AML-193 (cell line): ENCODE measurements around the gene HDAC11.
"Not testable (repeated sequence)": the region's sequence is repeated elsewhere in the genome, so short reads cannot be mapped to it uniquely, and the experiment has no call there.

Experiments used
- DNase-seq, 2 experiments: peaks; one replicate each; lab custom pipeline; 2025; lab: John Stamatoyannopoulos, UW

Gene HDAC11, protein sequence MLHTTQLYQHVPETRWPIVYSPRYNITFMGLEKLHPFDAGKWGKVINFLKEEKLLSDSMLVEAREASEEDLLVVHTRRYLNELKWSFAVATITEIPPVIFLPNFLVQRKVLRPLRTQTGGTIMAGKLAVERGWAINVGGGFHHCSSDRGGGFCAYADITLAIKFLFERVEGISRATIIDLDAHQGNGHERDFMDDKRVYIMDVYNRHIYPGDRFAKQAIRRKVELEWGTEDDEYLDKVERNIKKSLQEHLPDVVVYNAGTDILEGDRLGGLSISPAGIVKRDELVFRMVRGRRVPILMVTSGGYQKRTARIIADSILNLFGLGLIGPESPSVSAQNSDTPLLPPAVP

DNA sequence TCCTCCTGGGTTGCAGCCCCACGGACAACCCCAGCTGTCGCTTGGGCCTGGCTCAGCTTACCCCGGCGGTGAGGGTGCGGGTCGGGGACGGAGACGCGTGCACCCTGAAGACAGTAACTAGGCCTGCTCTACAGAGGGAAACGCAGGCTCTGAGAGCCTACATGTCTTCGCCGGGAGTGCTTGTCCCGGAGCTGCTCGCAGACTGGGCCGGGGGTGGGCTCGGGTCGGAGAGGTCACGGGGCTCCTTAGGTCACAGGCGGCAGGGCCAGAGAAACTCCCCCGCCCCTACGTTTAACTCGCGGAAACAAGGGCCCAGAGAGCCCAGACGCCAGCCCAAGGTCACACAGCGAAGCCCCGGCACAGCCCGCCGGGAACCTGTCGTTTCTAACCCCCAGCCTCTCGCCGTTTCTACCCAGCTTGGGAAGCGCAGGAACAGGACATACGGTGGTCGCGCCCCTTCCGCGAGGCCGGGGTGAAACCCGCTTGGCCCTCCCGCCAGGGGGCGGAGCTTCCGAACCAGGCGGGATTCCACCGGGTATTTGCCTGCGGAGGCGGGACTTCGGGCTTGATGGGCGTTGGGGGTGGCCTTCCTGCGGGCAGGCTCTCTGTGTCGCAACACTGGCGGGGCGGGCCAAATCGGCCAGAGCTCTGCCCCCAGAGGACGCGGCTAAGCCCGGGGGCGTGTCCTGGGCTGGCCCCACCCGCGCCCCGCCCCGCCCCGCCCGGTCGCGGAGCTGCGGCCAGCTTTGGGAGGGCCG is at the start of gene HDAC11:
TSS of gene HDAC11 (plus strand) at position 725 of the 758 bp plus-strand sequence. CDS start 42 bp downstream, outside the sequence.
- DNase-seq = peak; percentile 95 to 97

DNA sequence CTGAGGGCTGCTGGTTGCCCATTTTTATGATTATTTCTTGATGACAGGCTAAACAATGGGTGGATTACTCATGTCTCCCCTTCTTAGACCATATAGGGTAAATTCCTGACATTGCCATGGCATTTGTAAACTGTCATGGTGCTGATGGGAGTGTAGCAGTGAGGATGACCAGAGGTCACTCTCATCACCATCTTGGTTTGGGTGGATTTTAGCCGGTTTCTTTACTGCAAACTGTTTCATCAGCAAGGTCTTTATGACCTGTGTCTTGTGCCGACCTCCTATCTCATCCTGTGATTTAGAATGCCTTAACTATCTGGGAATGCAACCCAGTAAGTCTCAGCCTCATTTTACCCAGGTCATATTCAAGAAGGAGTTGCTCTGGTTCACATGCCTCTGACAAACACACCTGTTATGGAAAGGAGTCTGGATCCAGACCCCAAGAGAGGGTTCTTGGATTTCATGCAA is 49.7 kb upstream of the HDAC11 start:
- not testable (repeated sequence) for DNase-seq

DNA sequence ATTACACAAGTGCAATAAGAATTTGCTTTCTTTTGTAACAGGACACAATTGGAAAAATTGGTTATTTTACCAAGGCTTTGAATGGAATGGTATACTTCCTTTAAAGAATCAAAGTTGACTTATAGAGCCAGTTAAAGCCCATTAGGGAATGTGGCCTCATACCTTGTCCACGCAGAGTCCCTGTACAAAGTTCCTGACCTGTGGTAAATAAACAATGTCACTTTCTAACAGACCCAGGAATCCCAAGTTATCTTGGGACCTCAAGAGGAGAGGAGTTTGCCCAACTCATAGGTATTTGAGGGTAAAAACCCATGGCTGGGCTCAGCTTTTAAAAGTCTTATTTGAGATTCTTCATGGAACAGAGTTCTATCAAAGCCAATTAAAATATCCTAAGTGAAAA is 48.0 kb upstream of the HDAC11 start:
- DNase-seq = no peak

DNA sequence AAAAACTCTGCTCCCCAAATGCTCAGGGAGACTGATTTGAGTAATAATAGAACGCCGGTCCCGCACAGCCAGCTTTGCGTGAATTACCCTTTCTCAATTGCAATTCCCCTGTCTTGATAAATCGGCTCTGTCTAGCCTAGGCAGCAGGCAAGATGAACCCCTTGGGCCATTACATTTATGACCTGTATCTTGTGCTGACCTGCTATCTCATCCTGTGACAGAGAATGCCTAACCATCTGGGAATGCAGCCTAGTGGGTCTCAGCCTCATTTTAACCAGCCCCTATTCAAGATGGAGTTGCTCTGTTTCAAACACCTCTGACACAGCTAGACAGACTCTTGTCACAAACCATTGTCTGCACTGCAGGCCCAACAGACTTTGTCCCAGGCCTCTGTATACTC is 46.2 kb upstream of the HDAC11 start:
- DNase-seq = no peak

DNA sequence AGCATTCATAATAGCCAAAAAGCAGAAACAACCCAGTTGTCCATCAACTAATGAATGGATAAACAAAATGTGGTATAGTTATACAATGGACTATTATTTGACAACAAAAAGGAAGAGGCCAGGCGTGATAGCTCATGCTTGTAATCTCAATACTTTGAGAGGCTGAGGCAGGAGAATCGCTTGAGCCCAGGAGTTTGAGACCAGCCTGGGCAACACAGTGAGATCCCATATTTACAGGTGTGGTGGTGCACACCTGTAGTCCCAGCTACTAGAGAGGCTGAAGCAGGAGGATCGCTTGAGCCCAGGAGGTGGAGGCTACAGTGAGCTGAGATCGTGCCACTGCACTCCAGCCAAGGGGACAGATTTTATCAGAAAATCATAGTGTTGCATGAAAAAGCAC is 43.9 kb upstream of the HDAC11 start:
- not testable (repeated sequence) for DNase-seq

DNA sequence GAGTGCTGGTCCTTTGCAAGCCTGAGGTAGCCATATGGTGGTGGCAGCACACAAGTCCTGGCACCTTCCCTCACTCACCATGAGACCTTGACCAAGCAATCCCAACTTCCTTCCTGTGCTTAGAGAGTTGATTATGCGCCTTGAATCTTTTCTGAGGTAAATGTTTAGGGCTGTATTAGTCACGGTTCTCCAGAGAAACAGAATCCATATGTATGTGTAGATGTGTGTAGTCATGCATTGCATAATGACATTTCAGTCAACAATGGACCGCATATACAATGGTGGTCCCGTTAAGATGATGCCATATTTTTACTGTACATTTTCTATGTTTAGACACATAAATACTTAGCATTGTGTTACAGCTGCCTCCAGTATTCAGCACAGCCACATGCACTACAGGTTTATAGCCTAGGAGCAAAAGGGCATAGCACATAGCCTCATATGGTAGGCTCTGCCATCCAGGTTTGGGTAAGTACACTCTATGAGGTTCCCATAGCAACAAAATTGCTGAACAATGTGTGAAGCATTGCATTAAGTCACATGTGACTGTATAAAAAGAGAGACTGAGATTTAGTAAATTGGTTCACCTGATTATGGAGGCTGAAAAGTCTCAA is 39.8 kb upstream of the HDAC11 start:
- no peak for DNase-seq

DNA sequence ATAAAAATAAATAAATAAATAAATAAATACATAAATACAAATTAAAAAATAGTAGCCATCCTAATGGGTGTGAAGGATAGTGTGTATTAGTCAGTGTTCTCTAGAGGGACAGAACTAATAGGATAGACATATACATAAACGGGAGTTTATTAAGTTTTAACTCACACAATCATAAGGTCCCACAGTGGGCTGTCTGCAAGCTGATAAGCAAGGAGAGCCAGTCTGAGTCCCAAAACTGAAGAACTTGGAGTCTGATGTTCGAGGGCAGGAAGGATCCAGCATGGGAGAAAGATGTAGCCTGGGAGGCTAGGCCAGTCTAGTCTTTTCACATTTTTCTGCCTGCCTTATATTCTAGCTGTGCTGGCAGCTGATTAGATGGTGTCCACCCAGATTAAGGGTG is 37.2 kb upstream of the HDAC11 start:
- not testable (repeated sequence) for DNase-seq

DNA sequence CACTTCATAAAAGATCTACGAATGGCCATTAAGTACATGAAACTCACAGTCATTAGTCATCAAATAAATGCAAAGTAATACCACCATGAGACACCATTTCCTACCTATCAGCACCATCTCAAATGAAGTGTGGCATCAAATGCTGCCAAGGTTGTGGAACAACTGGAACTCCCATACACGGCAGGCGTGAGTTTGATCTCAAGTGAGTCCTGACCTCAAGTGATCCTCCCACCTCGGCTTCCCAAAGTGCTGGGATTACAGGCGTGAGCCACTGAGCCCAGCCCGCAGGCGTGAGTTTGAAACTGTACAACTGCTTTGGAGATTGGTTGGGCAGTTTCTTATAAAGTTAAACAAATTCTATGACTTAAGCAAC is 28.8 kb upstream of the HDAC11 start:
- peak; percentile 27 to 47 for DNase-seq

DNA sequence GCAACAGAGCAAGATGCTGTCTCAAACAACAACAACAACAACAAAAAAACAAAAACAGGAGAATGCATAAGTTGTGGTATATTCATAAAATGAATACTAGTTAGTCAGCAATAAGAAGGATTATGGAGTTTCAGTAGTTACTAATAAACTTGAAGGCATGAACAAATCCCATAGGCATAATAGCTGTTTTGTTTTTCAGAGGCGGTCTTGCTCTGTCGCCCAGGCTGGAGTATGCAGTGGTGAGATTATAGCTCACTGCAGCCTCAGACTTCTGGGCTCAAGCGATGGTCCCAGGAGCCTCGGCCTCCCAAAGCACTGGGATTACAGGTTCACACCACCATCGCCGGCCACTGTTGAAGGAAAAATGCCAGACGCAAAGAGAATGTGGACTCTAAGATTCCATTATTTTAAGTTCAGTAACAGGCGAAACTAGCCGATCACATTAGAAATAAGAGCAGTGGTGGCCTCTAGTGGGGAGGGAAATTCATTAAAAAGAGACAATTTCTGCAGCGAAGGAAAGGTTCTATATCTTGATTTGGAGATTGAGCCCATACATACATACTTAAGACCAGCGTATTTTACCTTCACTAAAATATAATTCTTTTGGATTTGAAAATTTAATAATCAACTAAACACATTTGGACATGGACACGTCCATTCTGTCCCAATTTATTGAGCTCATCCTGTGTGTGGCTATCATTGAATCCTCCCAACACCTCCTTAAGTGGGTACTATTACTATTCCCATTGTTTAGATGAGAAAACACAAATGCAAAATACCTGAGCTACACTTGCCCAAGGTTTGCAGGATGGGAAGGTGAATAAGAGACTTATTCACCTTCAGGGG is 27.4 kb upstream of the HDAC11 start:
- DNase-seq = peak; percentile 88 to 93

DNA sequence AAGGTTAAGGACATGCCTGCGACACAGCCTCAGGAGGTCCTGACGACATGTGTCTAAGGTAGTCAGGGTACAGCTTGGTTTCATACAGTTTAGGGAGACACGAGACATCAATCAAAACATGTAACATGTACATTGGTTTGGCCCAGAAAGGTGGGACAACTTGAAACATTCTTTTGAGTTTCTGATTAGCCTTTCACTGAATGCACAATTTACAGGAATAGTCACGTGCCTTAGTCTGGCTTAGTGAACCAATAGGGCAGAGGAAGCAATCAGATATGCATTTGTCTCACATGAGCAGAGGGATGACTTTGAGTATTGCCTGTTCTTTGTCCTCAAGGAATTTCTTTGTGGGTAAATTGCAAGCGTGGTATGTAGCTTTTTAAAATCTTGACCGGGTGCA is 24.5 kb upstream of the HDAC11 start:
- DNase-seq = no peak

DNA sequence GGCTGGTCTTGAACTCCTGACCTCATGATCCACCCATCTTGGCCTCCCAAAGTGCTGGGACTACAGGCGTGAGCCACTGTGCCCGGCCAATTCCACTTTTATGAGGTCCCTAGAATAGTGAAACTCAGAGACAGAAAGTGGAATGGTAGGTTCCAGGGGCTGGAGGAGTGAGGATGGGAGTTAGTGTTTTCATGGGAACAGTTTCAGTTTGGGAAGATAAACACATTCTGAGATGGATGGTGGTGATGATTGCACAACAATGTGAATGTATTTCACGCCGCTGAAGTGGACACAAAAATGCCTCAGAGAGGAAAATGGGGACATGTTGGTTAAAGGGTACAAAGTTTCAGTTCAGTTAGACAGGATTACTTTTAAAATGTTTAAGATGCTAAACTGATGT is 22.5 kb upstream of the HDAC11 start:
- DNase-seq = no peak

DNA sequence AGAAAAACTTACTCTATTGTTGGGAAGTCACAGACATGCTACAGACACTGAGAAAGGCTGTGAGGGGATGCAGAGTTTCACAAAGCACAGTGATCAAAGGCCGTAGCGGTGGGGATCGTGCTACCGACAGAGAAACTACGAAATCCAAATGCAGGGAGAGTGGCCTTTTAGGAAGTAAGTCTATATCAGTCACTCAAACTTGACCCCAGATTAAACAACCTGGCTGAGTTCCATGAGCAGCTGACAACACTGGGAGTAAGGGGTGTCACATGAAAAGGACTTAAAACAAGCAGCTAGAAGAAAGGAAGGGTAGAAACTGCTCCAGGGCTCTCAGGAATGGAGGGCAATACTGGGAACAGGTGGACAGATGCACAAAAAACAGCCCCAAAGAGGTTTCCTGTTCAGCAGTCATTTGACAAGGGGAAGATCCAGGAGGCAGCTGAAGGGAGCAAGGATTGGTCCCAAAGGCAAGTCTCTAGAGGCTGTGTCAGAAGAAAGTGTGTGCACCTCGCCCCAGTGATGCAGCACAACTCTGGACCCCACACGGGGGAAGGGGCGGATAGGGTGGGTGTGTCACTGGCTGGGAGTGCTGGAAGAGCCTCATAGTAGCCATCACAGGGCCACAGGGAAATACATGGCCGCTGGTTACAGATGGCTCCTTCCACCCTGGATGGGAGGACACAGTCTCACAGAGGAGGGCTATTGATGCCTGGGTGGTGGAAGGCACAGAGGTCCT is 20.3 kb upstream of the HDAC11 start:
- DNase-seq = no peak

DNA sequence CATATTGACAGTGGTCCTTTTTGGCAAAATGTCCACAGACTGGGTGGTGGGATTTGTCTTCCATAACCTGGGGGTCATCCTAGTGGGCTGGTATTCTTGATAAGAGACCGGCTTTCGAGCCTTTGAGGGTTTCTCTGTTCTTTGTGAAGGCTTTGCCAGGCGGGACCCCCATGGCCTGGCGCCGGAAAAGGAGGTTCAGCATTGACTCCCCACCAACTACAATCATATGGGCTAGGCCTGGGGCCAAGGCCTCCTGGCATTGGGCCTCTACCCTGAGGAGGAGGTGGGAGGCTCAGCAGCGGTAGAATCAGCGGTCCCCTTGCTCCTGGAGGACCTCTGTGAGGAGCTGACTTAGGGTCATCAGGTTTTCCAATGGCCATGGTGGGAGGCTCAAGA is 19.8 kb upstream of the HDAC11 start:
- DNase-seq = no peak

DNA sequence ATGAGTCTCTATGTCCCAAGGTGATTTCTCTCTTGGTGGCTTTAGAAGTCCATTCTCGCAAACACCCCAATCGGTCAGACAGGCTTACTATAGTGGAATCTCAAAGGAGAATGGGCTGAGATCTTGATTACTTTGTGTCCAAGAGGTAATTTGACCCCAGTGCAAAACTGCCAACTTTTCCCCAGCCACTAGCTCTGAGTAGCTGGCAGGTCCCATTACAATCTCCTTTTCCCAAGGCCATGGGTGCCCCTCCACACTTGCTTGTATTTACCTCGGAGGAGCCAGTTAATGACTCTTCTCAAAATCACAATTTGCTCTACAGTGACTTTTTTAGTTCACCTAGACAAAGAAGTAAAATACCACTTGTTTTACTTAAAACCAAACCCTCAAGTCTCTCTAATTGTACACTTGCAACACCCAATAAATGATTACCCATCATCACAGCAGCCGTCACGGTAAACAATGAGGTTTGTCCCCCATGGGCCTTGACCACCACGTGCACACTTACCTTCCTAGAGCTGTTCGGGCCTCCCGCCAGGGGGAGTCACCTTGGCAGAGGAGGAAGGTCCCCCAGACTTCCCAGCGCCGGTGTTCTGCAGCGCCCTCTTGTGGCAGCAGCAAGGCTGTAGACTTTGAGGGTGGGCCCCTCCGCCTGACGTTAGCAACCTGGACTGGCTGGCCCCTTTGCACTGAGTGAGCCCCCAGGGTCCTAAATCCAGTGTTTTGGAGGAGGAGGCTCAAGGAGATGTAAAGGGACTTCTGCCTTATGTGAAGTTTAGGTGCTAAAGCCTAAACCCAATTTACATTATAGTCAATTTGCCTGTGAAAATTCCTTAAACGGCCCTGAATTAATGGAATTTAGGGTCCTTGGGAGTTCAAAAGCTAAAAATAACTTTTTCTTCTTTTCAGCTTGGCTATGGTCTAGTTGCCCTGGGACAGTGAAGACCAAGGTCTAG is 18.7 kb upstream of the HDAC11 start:
- peak; percentile 74 to 79 for DNase-seq

DNA sequence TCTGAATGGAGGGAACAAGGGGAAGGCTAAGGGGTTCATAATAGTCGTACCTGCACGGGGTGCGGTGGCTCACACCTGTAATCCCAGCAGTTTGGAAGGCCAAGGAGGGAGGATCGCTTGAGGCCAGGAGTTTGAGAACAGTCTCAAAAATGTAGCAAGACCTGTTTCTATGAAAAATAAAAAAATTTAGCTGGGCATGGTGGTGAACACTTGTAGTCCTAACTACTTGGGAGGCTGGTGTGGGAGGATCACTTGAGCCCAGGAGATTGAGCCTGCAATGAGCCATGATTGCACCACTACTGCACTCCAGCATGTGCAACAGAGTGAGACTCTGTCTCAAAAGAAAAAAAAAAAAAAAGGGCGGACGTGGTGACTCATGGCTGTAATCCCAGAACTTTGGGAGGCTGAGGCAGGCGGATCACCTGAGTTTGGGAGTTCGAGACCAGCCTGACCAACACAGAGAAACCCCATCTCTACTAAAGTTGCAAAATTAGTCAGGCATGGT is 17.9 kb upstream of the HDAC11 start:
- no peak for DNase-seq

DNA sequence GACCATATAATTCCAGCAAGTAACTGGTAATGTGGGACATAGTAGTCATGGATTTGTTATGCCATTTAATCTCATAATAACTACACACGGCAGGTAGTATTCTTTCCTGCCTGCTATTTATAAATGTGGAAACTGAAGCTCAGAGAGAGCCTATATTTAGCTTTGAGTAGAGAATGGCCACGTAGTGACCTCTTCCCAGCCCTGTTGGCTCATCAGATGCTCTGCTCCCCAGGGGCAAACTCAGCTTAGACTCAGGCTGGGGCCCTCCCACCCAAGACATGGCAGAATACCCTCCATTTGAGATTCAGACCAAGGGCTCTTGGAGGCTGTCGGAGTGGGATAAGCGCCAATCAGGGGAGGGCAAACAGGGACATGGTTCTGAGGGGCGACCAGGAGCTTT is 17.3 kb upstream of the HDAC11 start:
- no peak for DNase-seq

DNA sequence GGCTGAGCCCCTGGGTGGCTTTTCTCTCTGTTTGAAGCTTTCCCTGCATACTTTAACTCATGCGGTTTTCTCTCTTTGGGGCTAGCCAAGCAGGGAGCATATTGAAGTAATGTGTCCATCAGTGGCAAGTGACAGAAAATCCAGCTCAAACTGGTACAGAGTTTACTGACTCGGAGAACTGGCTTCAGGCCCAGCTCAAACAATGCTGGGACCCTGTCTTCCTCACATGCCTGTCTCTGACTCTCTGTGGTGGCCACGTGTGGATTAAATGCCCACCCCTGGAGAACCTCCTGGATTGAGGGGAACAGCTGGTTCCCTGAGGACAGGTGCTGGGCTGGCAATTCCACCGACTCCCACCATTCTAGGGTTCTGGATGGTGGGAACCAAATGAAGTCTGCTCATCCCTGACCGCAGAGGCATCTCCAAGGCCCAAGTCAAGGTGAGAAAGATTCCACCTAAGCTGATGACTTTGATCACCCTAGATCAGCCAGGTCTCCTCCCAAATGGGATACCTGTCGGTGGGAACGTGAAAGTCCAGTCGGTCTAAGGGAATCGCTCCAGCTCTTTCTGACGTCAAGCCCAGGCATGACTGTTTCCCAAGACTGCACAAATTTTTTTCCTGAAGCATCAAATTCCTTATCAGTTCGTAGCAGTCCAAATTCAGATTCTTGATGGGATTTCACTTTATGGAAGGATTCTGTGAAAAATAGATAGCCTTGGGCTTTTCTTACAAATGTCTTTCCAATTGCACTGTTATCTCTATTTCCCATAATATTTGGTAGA is 16.3 kb upstream of the HDAC11 start:
- DNase-seq = no peak

DNA sequence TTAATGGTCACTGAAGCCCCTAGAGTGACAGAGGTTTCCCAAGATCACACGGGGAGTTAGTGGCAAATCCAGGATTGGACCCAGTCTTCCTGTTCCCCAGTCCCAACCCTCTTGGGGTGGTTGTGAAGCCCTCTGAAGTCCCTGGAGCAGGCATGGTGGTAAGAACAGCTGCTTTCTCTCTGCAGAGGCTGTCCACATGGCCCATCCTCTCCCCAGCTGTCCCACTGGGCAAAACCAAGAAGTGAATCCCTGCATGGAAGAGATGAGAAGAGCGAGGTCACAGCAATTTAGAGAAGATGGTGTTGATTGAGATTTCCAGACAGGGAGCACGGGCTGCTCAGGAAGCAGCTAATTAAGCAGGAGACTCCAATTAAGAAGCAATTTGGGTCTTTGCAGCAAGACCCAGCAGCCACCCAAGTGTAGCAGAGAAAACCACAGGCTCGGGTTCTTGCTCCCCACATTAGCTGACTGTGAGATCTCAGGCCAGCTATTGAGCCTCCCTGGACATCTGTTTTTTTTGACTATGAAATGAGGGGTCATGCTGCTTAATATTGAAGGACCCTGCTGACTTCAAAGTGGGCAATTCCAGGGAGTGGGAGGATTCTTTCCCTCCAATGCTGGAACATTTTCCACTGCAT is 14.8 kb upstream of the HDAC11 start:
- DNase-seq = no peak

DNA sequence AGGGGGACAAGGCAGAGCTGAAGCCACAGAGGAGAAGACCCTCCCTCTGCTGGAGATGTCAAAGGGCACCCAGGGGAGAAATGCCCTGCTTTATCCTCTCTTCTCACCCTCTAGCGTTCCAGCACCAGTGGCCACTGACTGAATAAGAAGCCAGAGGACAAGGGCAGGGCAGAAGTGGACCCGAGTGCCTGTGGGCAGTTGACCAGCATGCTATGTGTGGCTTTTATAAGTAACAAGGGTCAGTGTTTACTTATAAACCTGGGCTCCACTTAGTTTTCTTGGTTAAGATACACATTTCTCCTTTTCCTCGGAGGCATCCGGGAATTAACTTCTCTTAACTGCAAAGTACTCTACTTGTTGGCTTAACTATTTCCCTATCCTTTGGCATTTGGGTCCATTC is 13.3 kb upstream of the HDAC11 start:
- DNase-seq = no peak
